LHCN-M2 (cell line): ENCODE results near the gene ERG. TPM values are rescaled to one million over a fixed set of nuclear protein-coding genes. Genes with fewer than 3 reads are reported as not detected.

Experiments used
- DNase-seq: peaks from one replicate; pipeline ENCODE4 v3.0.0-alpha.2; 2012; ENCODE audit warnings: low read depth
- total RNA-seq: library from RNA; depleted of rRNA; stranded (reverse); fragments of >200 nt; gene quantifications from 2 replicates; pipeline ENCODE4 v1.2.3, GENCODE V29; 2014

ERG gene
- total RNA-seq, 1 experiment from 2014 or later, result not detected

GRCh38 chr21:38500073-38500472 lies 1.8 kb upstream of the ERG start:
- no peak for DNase-seq

- DNase-seq, result no peak
Measured at GRCh38 chr21:38499296-38499695, 1.0 kb upstream of the ERG start.

GRCh38 chr21:38496224-38496623 lies 2.1 kb downstream of the ERG start:
- no peak for DNase-seq

GRCh38 chr21:38495696-38496095 lies 2.6 kb downstream of the ERG start:
- no peak for DNase-seq

GRCh38 chr21:38495242-38495641 lies 3.0 kb downstream of the ERG start:
- DNase-seq, result no peak

GRCh38 chr21:38494703-38495102 lies 3.6 kb downstream of the ERG start:
- no peak for DNase-seq

- no peak for DNase-seq
Measured at GRCh38 chr21:38494251-38494642, 4.0 kb downstream of the ERG start.

- DNase-seq, result no peak
Measured at GRCh38 chr21:38493549-38494250, 4.6 kb downstream of the ERG start.

- no peak for DNase-seq
Measured at GRCh38 chr21:38492007-38492406, 6.3 kb downstream of the ERG start.

- DNase-seq, result no peak
Measured at GRCh38 chr21:38491536-38491935, 6.7 kb downstream of the ERG start.

GRCh38 chr21:38490411-38491020 lies 7.8 kb downstream of the ERG start:
- no peak for DNase-seq

- no peak for DNase-seq
Measured at GRCh38 chr21:38489729-38490128, 8.5 kb downstream of the ERG start.

- no peak for DNase-seq
Measured at GRCh38 chr21:38489271-38489652, 9.0 kb downstream of the ERG start.

GRCh38 chr21:38488640-38489270 lies 9.5 kb downstream of the ERG start:
- DNase-seq, result no peak

- no peak for DNase-seq
Measured at GRCh38 chr21:38487901-38488639, 10.2 kb downstream of the ERG start.

- no peak for DNase-seq
Measured at GRCh38 chr21:38486706-38487105, 11.6 kb downstream of the ERG start.

GRCh38 chr21:38486221-38486620 lies 12.1 kb downstream of the ERG start:
- no peak for DNase-seq

- no peak for DNase-seq
Measured at GRCh38 chr21:38479641-38480525, 18.4 kb downstream of the ERG start.

- no peak for DNase-seq
Measured at GRCh38 chr21:38478782-38479181, 19.5 kb downstream of the ERG start.

- DNase-seq, result no peak
Measured at GRCh38 chr21:38477226-38477625, 21.1 kb downstream of the ERG start.

GRCh38 chr21:38476385-38476784 lies 21.9 kb downstream of the ERG start:
- no peak for DNase-seq
